Measurements from ENCODE around the gene GPRIN2.

DNA sequence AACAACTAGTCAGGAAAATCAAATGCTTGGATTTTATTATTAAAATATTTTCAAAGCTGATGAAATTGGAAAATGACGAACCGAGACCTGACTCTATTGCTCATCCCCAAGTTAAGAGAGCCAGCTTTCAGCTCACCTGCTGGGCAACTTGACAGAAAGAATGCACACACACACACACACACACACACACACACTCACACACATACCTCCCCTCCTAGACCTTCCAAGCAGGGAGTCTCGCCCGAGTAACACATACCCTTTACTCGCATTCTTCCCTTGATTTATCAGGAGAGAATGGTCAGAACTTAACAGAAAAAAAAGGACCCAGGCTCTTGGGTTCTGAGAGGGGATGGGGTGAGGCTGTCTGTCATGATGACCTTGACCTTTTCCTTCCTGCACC is 19.1 kb downstream of the GPRIN2 start:
- TF ChIP-seq POLR2A (IDR thresholded peaks at IDR 0.05; ENCODE audit: low read length) (no peak), GATA1 (IDR thresholded peaks at IDR 0.05; ENCODE audit: low read depth, low read length) (no peak)

Data from erythroblast (primary cell).